HG03064 (cell line): ENCODE data around the gene PFDN2.
"Not testable (repeated sequence)": the region's sequence is repeated elsewhere in the genome, so short reads cannot be mapped to it uniquely, and the experiment has no call there.

Source experiments
- ATAC-seq: cut with Tn5 transposase; IDR thresholded peaks from one replicate; pipeline ENCODE4 v1.9.1; 2021; ENCODE audit warnings: low read depth; ENCODE audit not compliant: unreplicated experiment

The PFDN2 gene

DNA sequence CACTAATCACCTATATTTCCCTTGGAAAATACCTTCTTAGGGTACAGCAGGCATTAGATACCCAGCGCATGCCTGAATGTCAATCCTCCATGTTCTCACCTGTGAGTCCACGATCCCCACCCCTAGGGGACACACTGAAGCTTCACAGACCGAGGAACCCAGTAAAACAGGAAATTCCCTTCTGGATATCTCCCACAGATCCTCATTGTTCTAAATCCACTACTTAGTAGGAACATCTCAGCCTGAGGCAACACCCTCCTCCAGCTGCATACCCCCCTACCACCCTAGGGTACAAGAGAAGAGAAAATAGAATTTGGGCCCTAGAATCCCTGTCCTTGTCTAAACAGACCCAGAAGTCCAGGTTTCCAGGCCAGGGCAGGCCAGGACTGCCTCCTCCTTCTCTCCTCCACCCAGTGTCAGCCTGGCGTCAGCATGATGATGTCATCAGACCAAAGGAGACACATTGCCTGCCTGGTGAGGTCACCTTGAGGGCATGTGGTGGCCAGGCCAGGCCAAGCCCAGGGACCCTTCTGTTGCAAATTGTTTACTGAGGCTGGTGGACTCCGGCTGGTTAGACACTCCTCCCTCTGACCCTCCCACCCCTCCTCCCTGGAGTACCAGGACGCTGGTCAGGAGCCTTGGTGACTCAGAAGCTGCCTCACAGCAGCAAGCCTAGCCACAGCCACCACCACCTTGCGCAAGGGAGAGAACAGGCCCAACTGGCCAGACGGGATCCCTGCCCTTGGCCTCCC, 34.7 kb downstream of the PFDN2 start:
- no peak for ATAC-seq

DNA sequence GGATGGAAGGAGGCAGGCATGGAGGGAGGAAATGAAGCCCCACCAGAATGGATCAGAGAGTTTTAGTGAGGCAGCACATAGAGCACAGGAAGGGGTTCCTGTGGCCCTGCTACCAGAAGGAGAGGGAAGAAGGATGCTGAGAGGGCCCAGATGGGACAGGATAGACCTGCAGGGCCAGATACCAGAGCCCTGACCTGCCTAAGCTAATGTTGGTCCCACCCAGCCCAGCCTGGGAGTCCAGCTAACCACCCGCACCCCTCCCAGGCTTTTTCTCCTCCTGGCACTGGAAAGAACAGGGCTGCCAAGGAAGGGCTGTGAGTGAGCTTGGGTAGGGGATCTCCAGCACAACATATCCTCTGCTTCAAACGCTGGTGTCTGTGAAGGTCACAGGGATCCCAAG, 35.4 kb downstream of the PFDN2 start:
- ATAC-seq, result no peak

DNA sequence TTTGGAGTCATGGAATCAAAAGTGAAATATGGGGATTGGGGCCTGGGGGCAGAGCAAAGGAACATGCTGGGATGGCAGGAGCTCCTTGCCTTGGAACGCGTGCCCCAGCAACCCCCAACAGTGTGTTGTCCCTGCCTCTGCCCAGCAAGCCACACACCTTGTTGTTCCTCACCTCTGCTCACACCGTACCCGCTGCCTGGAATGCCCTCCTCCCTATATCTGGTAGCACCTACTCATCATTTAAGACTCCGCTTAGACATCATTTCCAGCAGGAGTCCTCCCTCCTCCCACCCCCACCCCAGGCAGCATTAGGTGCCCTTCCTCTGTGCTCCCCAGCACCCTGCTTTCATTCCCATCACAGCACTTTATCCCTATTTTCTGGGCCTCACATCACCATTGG, 36.3 kb downstream of the PFDN2 start:
- no peak for ATAC-seq

DNA sequence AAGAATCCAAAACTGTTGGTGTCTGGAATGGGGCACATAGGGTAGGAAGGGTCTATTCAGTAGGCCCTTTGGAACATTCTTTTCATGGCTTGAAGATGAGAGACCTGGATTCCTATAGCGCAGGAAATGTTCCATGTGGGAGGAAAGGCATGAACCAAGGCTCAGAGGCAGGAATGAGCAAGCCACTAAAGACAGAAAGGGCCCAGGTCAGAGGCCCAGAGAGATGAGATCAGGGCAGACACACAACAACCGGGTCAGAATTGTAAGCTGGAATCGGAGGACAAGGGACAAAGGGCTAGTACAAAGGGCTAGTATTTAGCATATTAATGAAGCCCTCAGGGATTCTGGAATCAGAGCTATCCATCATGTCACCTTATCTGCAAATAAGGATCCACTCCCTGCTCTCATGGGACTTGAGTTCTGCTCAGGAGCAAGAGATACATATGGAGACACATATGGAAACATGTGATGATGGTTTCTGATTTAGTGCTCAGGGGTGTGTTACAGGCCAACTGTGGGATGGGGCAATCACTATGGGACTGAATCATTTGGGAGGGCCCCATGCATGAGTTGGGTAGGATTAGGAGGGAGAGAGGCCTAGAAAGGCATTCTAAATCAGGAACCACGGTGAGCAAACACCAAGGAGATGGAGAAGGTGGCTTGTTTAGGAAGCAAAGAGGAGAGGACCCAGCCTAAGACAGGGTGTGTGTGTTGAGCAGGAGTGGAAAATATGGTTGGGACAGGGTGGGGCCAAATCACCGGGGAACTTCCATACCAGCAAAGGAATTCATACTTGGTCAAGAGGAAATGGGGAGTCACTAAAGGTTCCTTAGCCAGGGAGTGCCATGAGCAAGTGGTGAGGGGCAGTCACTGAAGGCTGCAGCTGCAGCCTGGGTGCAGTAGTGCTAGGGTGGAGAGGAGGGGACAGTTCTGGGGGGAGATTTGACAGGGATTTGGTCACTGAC, 37.1 kb downstream of the PFDN2 start:
- no peak for ATAC-seq

DNA sequence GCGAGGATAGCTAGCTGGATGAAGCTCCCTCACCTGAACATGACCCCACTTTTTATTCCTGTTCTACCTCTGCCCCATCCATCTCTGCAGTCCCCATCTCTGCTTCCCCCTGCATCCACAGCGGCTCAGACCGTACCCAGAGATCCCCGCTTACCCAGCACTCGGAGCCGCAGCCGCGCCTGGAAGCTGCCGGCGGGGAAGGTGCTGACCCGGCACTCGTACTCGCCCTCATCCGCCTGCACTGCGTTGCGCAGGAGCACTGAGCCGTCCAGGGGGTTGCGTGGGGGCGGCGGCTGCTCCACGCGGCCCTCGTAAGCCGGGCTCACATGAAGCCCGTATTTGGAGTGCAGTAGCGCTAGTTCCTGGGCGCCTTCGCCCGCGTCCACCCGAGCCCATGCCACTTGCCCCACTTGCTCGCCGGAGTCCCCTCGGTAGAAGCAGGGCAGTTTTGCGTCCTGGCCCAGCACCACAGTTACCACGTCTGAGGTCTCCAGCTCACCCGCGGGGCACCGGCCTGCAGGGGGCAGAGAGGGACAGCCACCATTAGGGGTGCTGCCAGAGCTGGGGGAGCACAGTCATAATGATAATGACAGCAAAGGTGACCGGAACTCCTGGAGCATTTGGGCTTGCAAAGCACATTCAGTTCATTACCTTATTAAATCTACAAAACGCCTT, 38.3 kb downstream of the PFDN2 start:
- no peak for ATAC-seq

DNA sequence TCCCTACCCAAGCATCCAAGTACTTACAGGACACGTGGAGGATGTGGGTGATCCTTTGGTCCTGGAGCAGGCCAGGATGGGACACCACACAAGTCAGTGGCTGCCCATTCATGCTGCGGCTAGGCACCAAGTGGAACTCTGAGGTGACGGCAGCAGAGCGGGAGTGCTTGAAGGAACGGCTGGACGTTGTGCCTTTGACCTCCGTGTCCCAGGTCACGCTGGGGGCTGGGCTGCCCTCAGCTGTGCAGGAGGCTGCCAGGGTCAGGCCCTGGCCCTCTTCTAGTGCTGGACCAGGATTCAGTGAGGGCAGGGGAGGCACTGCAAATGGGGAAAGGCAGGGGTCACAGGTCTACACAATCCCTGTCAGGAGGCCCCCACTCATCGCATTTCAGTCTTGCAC, 40.4 kb downstream of the PFDN2 start:
- no peak for ATAC-seq

DNA sequence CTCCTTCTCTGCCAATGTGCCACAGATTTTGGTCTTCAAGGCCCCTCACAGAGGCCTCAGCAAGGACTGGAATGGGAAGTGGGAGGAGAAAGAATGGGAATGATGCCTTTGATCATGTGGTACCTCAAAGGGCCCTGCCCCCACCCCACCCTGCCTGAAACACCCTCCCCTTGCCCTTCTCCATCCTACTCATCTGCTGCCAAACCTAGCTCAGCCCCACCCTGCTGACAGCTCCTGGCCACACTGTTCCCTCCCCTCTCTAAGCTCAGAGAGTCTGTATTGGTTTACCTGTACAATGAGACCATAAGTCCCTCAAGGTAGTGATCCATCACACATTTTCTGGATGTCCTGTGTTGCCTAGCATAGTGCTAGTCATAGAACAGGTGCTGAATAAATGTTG, 41.4 kb downstream of the PFDN2 start:
- ATAC-seq, result no peak

DNA sequence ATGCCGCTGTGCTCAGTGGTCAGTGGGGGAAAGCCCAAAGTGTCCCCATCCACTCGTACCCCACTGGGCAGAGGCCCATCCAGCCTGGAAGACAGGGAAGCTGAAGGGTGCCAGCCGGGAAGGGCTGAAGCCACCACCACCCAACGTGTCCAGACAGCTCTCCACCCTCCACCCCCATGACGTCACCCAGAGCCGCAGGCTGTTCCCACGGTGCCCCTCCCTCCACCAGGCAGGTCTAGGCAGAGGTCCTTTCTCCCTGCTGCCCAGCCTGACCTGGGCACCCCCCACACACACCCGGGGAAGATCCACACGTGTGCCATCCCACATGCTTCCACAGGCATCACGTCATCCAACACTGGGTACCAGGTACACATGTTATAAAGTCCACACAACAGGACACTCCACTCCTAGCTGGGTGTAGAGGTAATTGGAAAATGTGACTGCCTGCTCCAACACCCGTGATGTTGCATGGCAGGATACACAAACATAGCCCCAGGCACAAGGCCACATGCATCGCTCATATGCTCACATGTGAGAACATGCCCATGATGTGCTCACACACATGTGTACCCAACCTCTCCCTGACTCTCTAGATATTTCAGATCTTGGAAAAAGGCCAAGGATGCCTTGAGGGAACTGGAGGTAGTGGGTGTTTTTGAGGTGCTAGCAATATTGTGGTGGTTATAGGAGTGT, 43.0 kb downstream of the PFDN2 start:
- no peak for ATAC-seq

DNA sequence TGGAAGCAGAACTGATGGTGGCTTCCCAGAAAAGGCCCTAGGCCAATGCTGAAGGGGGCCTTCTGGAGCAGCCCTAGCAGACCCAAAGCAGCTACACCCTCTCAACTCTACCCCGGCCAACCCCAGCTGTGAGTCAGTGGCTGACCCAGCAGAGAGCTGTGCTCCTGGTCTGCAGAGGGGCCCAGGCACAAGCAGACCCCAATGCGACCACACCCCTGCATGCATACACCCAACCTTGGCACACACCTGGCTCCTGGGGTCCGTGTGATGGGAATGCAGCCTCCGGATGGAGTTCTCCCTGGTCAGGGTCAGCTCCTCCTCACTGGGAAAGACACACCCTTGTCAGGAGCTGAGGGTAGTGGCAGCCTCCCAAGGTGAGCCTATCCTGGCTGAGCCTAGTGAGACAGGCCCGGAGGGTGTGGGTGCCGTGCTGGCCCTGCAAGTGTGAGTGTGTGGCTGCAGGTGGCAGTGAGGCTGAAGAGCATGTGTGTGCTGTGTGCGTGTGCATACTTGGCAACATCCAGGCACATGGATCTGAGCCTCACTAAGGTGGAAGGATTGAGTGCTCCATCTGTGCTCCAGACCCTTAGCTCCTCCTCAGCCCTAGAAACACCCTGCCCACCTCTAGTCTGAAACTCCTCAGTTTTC, 44.2 kb downstream of the PFDN2 start:
- no peak for ATAC-seq

DNA sequence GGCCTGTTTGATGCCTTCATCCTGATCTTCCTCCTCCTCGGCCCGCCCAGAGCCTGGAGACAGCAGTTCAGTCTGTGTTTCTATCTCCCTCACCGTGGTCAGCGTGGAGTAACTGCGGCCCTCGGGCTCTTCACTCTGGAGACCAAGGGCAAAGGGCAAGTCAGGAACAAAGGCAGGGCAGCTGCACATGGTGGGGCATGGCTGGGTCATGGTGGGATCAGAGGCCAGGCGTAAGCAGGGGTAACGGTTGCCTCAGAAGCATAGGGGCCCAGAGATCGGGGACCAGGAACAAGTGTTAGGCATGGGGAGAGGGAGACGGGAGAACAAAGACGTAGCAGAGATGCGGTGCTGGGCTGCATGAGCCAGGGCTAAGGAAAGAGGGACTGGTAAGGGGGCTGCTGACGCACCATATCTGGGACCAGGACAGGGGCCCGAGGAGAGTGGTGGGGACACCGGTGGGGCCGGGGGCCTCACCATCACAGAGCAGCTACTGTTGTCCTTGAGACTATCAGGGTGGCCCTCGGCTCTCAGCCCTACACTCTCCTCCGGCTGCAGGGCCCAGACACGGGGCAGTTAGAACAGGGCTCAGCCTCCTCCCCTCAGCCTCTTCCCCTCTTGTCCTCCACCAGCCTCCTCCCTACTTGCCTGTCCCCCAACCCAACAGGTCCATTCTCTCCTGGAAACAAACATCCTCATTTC, 44.9 kb downstream of the PFDN2 start:
- ATAC-seq, result no peak

DNA sequence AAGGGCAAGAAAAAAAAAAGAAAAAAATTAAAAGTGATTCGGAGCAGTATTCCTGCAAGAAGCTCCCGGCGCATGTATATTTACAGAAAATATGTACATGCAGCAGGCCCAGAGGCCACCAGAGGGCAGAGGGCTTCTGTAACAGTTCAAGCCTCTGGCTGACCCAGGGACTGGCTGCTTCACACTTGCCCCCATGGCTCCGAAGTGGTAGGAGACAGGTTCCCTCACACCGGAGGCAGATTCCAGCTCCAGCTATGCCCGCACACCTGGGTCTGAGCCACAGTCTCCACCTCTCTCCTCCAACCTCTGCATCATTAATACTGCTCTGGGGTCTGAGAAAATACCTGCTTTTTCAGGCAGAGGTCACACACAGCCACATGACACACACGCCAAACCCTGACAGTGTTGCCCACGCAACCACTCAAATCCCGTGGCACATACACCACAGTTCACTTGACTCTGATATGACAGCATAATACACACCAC, 45.9 kb downstream of the PFDN2 start:
- ATAC-seq, result no peak

DNA sequence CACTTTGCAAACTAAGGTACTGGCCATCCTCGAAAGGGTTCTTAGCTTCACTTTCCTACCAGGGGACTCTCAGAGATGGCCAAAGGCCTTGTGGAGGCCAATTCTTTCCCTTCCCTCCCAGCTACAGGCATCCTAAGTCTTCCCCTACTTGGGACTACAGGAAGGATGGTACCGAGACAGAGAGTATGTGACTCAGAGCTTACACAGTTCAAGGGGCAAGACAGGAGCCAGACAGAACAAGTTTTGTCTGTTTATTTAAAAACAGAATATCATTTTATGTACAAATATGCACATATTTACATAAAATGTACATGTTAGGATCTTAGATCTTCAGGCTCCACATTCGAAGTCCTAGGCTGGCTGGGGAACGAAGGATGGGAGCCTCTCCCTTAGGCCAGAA, 47.1 kb downstream of the PFDN2 start:
- ATAC-seq, result no peak

DNA sequence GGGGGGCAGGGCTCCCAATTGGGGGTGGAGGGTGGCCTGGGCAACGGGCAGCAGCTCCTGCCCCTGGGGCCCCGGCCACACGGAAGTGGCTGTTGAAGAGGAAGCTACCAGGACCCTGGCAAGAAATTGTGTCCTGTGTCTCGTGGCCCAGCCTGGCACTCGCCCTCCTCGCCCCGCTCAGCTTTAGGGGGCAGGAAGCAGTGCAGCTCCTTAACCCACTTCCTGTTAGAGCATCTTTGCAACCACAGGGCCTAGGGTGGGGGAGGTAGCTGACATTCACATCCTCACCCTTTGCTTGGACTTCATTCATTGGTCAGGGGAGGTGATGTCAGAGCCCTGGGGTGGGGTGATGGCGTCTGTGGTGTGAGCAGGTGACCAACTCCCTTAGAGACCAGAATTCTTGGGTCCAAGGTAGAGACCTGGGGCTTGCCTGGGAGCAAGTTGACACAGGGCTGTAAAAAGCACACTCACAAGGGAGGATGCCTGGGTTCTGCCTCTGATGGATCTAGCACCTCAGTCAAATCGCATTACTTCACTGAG, 48.0 kb downstream of the PFDN2 start, which contains the start of gene ARHGAP30:
Gene ARHGAP30 (minus strand): TSS at position 161 of the 540 bp plus-strand sequence. CDS start 267 bp downstream, outside the sequence.
- ATAC-seq, result peak; percentile 69

DNA sequence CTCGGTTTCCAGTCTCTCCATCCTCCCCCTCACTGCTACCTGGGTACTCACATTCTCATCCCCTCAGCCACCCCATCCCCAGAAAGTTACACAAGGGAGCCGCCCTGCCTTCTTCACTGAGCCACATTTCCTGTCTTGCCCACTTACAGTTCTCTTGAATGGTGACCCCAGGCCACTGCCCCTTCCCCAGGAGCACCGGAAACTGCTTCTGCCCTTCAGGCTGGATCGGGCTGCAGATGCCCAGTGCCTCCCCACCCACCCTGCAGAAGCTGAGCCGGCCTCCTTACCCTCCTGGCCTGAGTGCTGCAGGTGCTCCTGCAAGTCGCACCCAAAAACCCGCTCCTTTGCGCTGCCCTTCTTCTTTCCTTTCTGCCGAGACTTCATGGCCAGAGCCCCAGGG, 48.6 kb downstream of the PFDN2 start:
- no peak for ATAC-seq

DNA sequence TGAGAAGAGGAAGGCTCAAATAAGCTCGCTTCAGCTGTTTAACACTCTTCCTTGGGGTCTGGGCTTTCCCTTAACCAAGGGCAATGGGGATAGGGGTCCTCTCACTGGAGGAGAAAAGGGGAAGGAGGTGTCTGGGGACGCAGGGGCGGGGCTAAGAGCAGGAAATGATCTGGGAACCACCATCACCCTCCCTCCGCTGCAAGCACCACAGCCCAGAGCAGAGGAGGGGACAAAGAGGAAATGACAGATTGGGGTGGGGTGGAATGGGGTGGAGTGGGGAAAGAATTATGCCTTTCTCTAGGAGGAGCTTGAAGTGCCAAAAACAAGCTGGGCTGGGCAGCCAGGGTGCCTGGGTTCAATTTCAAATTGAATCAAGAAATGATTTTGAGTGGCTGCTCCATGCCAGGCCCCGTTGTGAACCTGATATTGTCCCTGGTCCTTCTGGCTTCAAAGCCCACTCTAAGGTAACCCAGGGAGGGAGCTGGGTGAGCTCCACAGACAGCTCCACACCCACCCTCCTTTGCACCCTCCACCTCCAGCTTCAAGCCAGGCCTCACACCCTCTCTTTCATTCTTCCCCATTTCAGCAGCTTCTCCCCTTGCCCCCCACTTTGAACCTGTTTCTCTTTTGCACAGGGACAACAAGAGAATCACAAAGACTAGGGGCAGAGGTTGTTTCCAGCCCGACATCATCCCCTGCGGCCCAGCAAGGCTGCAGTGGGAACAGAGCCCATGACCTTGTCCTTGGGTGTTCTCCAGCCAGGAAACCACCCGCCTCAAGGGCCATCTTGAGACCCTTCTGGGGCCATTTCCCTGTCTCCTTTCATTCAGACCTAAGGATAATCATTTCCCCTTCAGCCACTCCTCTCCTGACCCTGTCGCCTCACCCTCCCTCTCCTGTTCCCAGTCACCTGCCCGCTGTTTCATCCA, 49.3 kb downstream of the PFDN2 start:
- peak; percentile 49 for ATAC-seq

DNA sequence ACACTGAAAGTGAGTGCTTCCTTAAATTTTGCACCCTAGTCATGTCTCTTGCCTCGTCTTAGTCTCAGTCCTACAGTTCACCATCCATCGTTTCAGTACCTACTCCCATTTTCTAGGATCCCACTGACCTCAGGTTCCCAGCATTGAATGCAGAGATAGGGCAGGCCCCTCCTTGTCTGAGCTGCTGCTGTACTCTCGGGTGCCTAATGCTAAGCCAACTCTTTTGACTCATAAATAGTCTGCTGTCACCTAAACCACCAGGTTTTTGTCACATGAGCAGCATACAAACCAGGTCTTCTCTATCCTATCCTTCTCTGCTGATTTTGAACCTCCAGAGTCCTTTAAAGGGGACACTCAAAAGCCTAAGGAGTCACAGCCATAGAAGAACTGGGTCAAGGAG, 51.1 kb downstream of the PFDN2 start:
- no peak for ATAC-seq

DNA sequence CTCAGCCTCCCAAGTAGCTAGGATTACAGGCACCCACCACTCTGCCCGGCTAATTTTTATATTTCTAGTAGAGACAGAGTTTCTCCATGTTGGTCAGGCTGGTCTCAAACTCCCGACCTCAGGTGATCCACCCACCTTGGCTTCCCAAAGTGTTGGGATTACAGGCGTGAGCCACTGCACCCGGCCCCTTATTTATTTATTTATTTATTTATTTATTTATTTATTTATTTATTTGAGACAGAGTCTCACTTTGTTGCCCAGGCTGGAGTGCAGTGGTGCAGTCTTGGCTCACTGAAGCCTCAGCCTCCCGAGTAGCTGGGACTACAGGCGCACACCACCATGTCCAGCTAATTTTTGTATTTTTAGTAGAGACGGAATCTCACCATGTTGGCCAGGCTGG, 52.2 kb downstream of the PFDN2 start:
- ATAC-seq, result not testable (repeated sequence)

DNA sequence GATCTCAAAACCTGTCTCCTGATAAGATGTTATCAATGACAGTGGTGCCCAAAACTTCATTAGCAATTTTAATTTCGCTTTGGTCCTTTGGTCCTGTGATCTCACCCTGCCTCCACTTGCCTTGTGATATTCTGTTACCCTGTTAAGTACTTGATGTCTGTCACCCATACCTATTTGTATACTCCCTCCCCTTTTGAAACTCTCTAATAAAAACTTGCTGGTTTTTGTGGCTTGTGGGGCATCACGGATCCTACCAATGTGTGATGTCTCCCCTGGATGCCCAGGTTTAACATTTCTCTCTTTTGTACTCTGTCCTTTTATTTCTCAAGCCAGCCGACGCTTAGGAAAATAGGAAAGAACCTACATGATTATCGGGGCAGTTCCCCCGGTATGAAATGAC, 53.9 kb downstream of the PFDN2 start:
- ATAC-seq, result not testable (repeated sequence)
